HG03460 (cell line): Measurements from ENCODE around the gene CX3CL1.
"Not testable (repeated sequence)": the region's sequence is repeated elsewhere in the genome, so short reads cannot be mapped to it uniquely, and the experiment has no call there.

Source experiments
- ATAC-seq: cut with Tn5 transposase; IDR thresholded peaks from one replicate; pipeline ENCODE4 v1.9.1; 2021; ENCODE audit not compliant: unreplicated experiment

Gene CX3CL1

DNA sequence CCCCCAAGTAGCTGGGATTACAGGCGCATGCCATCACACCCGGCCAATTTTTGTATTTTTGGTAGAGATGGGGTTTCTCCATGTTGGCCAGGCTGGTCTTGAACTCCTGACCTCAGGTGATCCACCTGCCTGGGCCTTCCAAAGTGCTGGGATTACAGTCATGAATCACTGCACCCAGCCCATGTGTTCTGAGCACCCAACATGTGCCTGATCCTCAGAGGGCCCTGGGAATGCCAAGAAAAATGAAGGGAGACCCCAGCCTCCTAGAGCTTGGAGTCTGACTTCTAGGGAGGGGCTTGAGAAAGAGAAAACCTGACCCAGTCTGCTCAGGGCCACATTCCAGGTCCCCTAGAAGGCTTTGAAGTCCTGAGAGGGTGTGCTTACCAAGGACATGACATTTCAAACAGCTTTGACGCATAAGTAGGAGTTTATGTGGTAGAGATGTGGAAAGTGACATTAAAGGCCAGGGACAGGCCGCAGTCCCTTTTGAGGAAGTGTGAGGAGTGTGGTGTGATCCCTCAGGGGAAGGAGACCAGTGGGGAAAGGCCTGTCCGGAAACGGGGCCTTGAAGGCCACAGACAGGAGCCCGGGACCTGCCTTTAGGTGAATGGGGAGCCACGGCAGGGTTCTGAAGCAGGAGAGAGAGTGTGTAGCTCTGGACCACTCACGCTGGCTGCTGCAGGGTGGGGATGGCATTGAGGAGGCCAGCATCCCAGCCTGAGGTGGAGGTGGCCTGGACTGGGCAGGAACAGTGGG lies 14.8 kb upstream of the CX3CL1 start:
- no peak for ATAC-seq

DNA sequence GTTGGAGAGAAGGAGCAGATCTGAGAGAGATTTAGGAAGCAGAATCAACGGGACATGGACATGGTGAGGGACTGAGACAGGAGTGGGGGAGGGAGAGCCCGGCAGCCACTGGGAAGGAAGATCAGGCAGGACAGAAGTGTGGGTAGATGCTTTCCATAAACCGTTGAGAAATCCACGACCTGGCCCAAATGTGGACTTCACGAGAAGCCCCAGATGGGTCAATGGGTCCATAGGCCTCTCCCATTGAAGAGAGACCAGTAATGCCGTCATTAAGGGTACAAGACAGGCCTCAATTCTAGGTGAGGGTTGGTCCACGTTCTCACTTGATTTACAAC lies 14.2 kb upstream of the CX3CL1 start:
- no peak for ATAC-seq

DNA sequence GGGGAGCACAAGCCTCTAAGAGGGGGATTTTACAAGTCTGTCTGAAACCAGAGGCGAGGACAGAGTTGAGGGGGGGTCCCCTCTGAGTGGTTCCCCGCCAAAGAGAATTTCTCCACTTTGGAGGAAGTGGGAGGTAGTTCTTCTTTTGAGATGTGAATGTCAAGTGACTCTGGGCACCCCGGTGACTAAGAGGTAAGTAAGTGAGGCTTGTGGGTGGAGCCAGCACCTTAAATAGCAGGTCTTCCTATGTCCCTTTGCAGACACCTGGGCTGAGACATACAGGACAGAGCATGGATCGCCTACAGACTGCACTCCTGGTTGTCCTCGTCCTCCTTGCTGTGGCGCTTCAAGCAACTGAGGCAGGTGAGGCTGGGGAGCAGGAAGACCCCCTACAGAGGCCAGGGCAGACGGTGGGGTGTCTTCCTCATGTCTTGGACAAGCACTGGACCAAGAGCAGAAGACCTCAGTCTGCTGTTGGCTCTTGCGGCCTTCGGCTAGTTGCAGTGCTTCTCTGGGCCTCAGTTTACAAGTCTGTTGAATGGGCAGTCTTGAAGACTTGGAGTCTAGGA lies 13.7 kb upstream of the CX3CL1 start, which contains the start of gene CCL22:
CCL22 (plus strand) TSS at position 257 of the 569 bp plus-strand sequence; CDS start at position 291, 34 bp downstream.
- ATAC-seq: peak; percentile 59

DNA sequence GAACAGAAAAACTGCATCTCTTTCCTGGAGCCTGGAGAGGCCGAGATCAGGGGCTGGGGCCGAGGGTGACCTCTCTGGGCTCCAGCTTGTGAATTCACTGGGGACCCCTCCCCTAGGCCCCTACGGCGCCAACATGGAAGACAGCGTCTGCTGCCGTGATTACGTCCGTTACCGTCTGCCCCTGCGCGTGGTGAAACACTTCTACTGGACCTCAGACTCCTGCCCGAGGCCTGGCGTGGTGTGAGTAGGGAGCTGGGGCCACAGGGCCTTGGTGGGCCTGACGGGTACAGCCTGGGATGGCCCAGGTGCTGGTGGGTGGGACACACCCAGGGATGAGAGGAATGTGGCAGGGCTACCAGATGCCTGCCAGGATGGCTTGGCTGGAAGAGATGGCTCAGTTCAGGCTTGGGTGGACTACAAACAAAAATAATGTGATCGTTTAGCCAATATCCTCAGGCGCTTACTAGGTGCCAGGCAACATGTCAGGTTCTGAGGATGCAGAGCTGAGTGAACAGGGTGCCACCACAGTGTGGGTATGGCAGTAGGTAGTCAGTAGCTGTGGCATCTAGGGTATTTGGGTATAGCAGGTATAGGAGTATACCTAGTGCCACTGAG lies 11.9 kb upstream of the CX3CL1 start:
- no peak for ATAC-seq

DNA sequence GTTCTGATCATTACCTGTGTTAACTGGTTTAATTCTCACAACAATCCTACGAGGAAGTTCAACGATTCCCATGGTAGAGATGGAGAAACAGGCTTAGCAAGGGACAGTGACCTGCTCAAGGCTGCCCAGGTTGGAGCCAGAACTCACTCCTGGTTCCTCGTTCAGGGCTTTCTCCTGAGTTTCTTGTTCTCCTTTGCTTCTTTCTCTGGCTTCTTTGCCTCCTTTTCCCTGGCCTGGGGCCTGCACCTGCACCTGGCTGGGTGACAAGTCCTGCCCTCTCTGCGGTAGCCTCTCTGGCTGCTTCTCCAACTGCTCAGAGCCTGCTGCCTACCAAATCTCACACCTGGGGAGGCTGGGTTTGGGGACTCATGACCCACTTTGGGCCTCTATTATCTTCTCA lies 10.9 kb upstream of the CX3CL1 start:
- no peak for ATAC-seq

DNA sequence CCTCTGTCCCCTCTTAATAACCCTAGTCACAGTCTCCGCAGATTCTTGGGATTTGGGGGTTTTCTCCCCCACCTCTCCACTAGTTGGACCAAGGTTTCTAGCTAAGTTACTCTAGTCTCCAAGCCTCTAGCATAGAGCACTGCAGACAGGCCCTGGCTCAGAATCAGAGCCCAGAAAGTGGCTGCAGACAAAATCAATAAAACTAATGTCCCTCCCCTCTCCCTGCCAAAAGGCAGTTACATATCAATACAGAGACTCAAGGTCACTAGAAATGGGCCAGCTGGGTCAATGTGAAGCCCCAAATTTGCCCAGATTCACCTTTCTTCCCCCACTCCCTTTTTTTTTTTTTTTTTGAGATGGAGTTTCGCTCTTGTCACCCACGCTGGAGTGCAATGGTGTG lies 8.1 kb upstream of the CX3CL1 start:
- ATAC-seq: no peak

DNA sequence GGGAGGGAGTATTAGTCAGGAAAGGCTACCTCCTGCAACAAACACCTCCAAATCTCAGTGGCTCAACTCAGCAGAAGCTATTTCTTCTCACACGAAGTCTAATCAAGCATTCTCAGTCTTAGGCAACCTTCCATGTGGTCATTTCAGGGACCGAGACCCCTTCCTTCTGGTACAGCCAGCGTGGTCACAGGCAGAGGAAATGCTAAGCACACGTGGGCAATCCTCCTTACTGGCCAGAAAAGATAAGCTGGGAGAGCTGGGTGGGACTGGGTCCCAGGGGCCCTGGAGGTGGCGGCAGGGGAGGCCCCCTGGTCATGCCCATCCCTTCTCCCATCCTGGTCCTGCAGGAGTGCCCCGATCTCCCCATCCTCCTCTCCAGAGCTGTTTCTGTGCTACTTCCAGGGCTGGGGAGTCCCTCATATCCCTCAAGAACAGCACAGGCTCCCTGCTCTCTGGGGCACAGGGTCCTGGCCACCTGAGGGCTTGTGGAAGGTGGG lies 5.7 kb upstream of the CX3CL1 start:
- ATAC-seq: no peak

DNA sequence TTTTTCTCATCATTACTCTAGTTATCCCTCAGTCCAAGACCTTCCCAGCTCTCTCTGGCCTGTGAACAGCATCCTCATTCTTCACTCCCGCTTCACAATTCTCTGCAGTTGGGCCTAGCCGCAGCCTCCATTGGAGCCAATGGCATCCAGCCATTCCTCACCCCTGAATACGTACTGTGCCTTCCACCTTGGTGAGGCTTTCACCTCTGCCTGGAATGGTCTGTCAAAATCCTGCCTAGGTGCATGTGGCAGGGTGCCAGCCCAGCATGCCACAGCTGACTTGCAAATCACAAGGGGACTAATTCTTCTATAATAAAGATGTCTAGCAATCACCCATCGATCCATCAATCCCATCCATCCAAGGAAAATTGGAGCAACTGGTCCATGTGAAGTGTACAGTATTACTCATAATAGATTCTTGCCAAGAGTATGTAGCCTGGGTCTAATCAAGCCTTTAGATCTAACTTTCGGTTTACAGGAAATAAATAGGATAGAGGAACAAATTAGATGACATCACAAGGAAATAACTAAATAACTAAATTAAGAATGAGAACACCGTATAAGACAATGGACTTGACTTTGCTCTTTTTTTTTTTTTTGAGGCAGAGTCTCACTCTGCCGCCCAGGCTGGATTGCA lies 5.1 kb upstream of the CX3CL1 start:
- ATAC-seq: no peak

DNA sequence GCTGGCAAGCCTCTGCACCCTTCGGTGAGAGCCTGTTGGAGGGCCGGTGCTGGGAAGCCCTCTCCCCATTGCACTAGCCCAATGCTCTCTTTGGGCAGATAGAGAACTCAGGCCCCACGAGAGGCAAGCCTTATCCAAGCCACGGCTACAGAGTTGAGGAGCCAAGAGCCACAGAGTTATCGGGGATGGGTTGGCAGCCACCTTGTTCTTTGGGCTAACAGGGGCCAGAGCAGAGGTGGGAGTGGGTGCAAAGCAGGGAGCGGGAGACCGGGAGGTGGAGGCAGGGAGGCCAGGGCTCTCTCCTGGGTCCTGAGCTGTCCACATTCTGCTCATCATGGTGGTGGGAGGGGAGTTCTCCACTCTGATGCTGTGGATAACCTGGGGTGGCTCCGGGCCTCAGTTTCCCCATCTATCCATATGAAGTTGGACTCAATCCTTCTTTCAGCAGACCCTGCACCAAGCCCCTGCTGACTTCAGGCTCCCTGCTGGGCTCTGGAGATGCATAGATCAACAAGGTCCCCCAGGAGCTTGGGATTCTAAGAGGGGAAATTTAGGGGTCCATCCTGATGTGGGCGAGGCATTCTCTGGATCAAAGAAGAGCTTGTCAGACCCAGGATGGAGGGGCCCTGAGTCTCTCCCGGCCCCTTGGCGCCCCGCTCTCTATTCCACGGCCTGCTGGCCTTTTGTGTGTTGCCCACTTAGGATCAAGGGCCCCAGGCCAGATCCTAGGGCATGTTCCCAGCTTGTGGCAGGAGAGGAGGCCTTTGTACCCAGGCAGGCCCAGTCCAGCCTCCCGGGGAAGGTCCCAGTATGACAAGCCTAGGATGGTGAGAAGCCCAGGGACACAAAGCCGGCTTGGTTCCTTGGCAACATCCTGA lies 557 bp upstream of the CX3CL1 start:
- no peak for ATAC-seq

DNA sequence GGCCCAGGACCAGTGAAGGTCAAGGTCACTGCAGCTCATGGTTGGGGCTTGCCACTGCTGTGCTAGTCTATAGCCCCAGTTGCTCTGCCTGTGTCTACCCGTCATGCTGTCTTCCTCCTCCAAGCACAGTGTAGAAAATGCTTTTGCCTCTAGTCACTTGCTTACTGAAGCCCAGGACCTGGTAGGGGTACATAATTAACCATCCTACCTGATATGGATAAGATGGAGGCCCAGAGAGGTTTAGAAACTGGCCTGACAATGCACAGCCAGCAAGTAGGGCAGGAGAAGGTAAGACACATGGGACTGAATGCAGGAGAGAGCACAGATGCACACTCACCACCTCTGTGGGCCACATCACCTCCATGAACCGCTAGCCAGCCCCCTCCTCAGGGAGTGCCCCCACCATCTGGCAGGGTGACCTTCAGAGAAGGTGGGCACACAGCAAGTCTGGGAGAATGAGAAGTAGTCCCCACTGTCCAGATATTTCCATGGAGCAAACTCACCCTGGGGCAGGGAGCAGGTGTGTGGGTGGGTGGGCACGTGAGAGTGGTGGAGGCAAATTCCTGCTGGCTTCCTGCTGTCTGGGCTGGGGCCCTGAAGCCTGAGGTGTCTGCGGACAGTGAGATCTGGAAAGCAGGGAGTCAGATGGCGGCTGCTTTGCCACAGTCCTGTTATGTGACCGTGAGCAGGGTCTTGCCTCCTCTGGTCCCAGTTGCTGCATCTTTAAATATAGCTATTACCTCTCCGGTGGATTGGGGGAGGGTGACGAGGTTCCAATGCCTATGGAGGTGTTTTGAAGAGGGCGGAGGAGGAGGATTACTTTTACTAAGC lies 1.0 kb downstream of the CX3CL1 start:
- ATAC-seq: no peak

DNA sequence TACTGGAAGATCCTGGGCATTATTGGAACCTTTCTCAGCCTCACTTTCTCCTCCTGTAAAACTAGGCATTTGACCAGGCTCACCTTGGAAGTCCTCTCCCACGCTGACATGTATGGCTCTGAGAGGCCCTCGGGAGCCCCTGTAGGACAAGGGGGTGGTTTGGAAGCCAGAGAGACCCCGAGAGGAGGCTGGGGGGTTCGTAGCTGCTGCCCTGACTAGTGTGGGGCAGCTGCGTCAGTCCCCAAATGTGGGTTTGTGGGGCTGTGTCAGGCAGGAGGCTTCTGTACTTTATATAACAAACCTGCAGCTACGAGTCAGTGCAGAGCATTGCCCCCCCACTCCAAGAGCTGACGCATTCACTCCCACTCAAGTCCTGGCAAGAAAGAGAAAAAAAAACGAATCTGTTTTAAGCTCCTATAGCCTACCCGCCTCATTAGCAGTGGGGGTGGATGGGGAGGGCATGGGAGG lies 1.8 kb downstream of the CX3CL1 start:
- ATAC-seq: no peak

DNA sequence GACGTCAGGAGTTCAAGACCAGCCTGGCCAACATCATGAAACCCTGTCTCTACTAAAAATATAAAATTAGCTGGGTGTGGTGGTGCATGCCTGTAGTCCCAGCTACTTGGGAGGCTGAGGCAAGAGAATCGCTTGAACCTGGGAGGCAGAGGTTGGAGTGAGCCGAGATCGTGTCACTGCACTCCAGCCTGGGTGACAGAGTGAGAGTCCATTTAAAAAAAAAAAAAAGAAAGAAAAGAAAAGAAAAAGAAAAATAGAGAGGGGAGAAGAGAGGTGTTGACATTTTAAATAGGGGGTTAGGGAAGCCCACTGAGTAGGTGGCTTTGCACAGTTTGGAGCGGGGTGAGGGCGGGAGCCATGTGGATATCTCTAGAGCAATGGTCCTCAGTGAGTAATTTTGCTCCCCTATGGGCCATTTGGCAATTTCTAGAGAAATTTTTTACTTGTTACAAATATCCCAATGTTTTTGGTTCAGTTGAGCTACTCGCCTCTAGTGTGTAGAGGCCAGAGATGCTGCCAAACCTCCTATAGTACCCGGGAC lies 2.7 kb downstream of the CX3CL1 start:
- ATAC-seq: not testable (repeated sequence)

DNA sequence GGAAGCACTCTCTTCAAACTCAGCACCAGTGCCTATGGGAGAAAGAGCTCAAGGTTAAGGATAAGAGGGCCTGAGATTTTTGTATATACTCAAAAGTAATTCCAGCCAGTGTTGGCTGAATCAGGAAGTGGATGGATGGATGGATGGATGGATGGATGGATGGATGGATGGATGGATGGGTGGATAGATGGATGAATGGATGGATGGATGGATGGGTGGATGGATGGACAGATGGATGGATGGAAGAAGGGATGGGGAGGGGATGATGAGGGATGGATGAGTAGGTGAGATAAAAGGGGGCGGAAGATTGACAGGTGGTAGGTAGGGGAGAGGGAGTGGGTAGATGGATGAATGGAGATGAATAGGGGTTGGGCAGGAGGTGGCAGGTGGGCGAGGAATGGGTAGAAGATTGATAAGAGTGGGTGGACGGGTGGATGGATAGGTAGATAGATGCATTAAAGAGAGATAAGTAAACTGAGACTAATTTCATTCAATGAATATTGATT lies 4.1 kb downstream of the CX3CL1 start:
- ATAC-seq: no peak

DNA sequence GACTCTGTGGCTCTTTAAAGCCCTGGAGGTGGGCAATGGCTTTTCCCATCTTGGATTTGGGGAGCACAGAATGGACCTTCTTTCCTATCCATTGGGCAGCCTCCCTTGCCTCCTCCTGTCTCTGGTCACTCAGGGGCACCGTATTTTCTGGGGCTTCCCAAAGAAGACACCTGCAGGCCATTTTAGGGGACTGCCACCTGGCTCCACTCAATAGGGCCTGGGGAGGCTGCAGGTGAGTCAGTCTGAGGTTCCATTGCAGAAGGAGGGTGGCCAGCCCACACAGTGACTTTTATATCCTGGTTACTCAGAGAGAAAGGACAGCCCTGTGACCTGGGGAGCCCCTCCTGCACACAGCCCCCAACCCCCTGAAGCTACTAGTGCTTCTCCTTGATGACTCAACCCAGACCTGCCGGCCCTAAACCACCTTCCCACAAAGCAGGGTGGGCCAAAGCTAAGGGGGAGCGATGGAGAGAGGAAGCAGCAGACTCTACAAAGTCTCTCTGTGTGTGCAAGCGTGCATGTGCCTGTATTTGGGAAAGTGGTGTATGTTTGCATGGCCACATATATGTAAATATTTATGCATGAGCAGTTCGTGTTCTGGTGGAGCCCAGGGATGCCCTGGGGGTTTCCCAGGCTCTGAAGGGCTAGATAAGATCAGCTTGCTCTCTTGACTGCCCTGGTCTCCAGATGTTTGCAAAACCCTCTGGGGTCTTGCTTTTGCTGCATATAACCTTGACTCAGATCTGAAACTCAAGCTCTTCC lies 5.0 kb downstream of the CX3CL1 start:
- ATAC-seq: peak; percentile 70

DNA sequence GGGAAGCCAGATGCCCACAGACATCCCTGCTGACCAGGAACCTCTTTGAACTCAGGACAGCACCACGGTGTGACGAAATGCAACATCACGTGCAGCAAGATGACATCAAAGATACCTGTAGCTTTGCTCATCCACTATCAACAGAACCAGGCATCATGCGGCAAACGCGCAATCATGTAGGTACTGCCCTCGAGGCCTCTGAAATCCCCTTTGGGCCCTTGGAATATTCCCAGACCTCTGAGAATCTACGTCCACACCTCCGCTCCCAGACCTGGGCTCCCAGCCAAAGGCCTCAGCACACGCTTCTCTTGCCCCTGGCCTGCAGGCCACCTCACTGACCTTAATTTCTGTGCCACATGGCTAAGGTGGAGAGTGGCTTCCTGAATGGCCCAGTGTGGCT lies 7.3 kb downstream of the CX3CL1 start:
- no peak for ATAC-seq

DNA sequence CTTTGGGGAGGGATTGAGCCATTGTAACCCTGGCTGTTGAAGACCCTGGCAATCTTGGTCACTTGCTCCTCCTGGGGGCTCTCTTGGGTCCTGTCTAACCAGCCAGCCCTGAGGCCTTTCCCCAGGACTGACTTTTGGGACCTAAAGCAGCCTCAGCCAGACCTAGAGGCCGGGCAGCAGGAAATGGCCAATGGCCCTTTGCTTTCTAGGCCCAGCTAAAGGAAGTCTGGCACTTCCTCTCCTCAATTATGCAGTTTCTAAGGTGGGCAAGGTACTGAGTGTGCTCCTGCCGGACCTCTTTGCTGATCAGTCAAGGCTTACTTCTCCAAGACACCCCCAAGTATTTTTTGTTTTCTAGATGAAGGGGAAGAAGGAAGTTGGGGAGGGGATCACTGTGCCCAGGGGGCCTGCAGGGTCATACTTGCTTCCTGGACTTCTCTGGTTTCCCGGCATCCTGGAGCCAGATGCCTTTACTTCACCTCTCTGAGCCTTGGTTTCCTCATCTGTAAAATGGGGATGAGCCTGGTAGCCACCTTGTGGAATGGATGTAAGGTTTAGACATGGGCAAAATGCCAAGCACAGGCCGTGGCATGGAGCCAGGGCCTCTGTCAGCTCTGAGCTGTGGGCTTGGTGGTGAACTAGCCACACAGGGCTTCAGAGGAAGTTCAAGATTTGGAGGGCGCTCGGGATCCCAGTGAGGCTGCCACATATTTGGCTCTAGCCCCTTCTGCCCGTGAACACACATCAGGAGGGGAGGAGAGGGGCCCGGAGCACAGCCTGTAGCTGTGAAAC lies 8.6 kb downstream of the CX3CL1 start:
- ATAC-seq: no peak

DNA sequence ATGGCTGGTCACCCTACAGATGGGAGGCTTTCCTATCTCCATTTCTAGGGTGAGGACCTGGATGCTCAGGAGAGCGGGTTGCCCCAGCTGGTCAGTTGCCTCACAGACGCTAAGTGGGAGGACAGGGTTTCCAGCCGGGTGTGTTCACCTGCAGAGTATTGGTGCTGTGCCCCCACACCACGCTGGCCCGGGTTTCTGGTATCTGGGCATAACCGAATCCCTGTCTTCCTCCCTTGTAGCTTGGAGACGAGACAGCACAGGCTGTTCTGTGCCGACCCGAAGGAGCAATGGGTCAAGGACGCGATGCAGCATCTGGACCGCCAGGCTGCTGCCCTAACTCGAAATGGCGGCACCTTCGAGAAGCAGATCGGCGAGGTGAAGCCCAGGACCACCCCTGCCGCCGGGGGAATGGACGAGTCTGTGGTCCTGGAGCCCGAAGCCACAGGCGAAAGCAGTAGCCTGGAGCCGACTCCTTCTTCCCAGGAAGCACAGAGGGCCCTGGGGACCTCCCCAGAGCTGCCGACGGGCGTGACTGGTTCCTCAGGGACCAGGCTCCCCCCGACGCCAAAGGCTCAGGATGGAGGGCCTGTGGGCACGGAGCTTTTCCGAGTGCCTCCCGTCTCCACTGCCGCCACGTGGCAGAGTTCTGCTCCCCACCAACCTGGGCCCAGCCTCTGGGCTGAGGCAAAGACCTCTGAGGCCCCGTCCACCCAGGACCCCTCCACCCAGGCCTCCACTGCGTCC lies 9.7 kb downstream of the CX3CL1 start:
- ATAC-seq: no peak
